Stimulated activated CD8-positive, alpha-beta memory T cell treated with anti-CD3 and anti-CD28 coated beads, Interleukin-7, amount 100 ng/mL, for 24 hours (primary cell): ENCODE measurements around the gene HES5.

Experiments
- DNase-seq: peaks from one replicate; pipeline ENCODE4 v3.0.0-alpha.2; 2020; ENCODE audit warnings: low read depth

Gene HES5

GRCh38 chr1:2514863-2515762 lies 14.9 kb downstream of the HES5 start:
- no peak for DNase-seq

GRCh38 chr1:2513939-2514652 lies 16.0 kb downstream of the HES5 start:
- no peak for DNase-seq

- DNase-seq: no peak
Observed at GRCh38 chr1:2512862-2513421, 17.1 kb downstream of the HES5 start.

- DNase-seq: no peak
Observed at GRCh38 chr1:2510366-2511155, 19.5 kb downstream of the HES5 start.

GRCh38 chr1:2509589-2509988 lies 20.5 kb downstream of the HES5 start:
- no peak for DNase-seq

- DNase-seq: no peak
Observed at GRCh38 chr1:2508751-2509150, 21.3 kb downstream of the HES5 start.

GRCh38 chr1:2508180-2508579 lies 21.9 kb downstream of the HES5 start:
- DNase-seq: no peak

GRCh38 chr1:2507744-2508155 lies 22.3 kb downstream of the HES5 start:
- no peak for DNase-seq

GRCh38 chr1:2506901-2507565 lies 23.0 kb downstream of the HES5 start:
- DNase-seq: no peak

GRCh38 chr1:2506007-2506860 lies 23.8 kb downstream of the HES5 start:
- DNase-seq: no peak

GRCh38 chr1:2505461-2505994 lies 24.5 kb downstream of the HES5 start:
- no peak for DNase-seq

GRCh38 chr1:2504949-2505272 lies 25.2 kb downstream of the HES5 start:
- DNase-seq: no peak

- DNase-seq: no peak
Observed at GRCh38 chr1:2504225-2504948, 25.7 kb downstream of the HES5 start.

- no peak for DNase-seq
Observed at GRCh38 chr1:2503554-2504224, 26.4 kb downstream of the HES5 start.

GRCh38 chr1:2502661-2503553 lies 27.2 kb downstream of the HES5 start:
- DNase-seq: no peak

GRCh38 chr1:2502210-2502609 lies 27.9 kb downstream of the HES5 start:
- DNase-seq: no peak

GRCh38 chr1:2501820-2502119 lies 28.3 kb downstream of the HES5 start:
- DNase-seq: no peak

- no peak for DNase-seq
Observed at GRCh38 chr1:2501041-2501819, 28.8 kb downstream of the HES5 start.
